DMS153 (cell line): ENCODE data around the gene SPTAN1.
"Not testable (repeated sequence)": the region's sequence is repeated elsewhere in the genome, so short reads cannot be mapped to it uniquely, and the experiment has no call there.

Experiments used
- DNase-seq: peaks from one replicate; lab custom pipeline; 2025; lab: John Stamatoyannopoulos, UW

Gene SPTAN1

GRCh38 chr9:128553728-128554127 is 1.3 kb downstream of the SPTAN1 start:
- no peak for DNase-seq

GRCh38 chr9:128554155-128554862 is 1.9 kb downstream of the SPTAN1 start:
- no peak for DNase-seq

- DNase-seq = no peak
These were observed 2.9 kb downstream of the SPTAN1 start for GRCh38 chr9:128555180-128555721.

- no peak for DNase-seq
These were observed 3.9 kb downstream of the SPTAN1 start for GRCh38 chr9:128556276-128556675.

GRCh38 chr9:128556926-128557634 is 4.7 kb downstream of the SPTAN1 start:
- DNase-seq = no peak

GRCh38 chr9:128558431-128559310 is 6.3 kb downstream of the SPTAN1 start:
- DNase-seq = peak; percentile 87

GRCh38 chr9:128565578-128565977 is 13.2 kb downstream of the SPTAN1 start:
- no peak for DNase-seq

GRCh38 chr9:128568470-128569078 is 16.2 kb downstream of the SPTAN1 start:
- DNase-seq = no peak

- peak; percentile 53 for DNase-seq
These were observed 23.1 kb downstream of the SPTAN1 start for GRCh38 chr9:128575469-128575868.

- DNase-seq = no peak
These were observed 23.5 kb downstream of the SPTAN1 start for GRCh38 chr9:128575916-128576315.

- DNase-seq = no peak
These were observed 24.8 kb downstream of the SPTAN1 start for GRCh38 chr9:128577206-128577605.

GRCh38 chr9:128579194-128579593 is 26.8 kb downstream of the SPTAN1 start:
- no peak for DNase-seq

- DNase-seq = no peak
These were observed 28.3 kb downstream of the SPTAN1 start for GRCh38 chr9:128580731-128581130.

- DNase-seq = not testable (repeated sequence)
These were observed 32.8 kb downstream of the SPTAN1 start for GRCh38 chr9:128585155-128585554.

GRCh38 chr9:128586934-128587333 is 34.5 kb downstream of the SPTAN1 start:
- not testable (repeated sequence) for DNase-seq

GRCh38 chr9:128587453-128587852 is 35.1 kb downstream of the SPTAN1 start:
- DNase-seq = no peak

GRCh38 chr9:128588581-128589233 is 36.3 kb downstream of the SPTAN1 start:
- no peak for DNase-seq

GRCh38 chr9:128593039-128593438 is 40.7 kb downstream of the SPTAN1 start:
- DNase-seq = no peak

GRCh38 chr9:128593856-128594255 is 41.5 kb downstream of the SPTAN1 start:
- DNase-seq = no peak

GRCh38 chr9:128595471-128595870 is 43.1 kb downstream of the SPTAN1 start:
- no peak for DNase-seq

- DNase-seq = no peak
These were observed 47.7 kb downstream of the SPTAN1 start for GRCh38 chr9:128600099-128600498.
